GM12878 (cell line): Measurements from ENCODE around the gene TNFRSF8. TPM values are rescaled to one million over a fixed set of nuclear protein-coding genes. Genes with fewer than 3 reads are reported as not detected.
A peak's percentile ranks its signal among the peaks of the same experiment; 100 is the strongest.

Source experiments
- ATAC-seq: fragments of 200-7000 bp; cut with Tn5 transposase; 3 replicates; pipeline ENCODE4 v1.9.1; 2020; ENCODE audit warnings: mild to moderate bottlenecking, moderate library complexity
- BruUV-seq: library from RNA; stranded (reverse); fragments of 400-500 nt; replicated peaks from 2 replicates; lab custom pipeline; 2021; lab: Mats Ljungman, UMichigan
- CTCF ChIA-PET: fragments of 300-600 bp; sonication (Branson Sonifier 250); formaldehyde crosslinking; extraction: SDS; loops from one replicate; lab custom pipeline; 2021; ENCODE audit warnings: inconsistent platforms; lab: Yijun Ruan, JAX
- POLR2A ChIA-PET: fragments of 350-600 bp; formaldehyde crosslinking; extraction: SDS; loops from one replicate; lab custom pipeline; 2021; ENCODE audit warnings: inconsistent platforms; lab: Charles Lee
- RAD21 ChIA-PET: fragments of 300-600 bp; sonication (Branson Sonifier 250); formaldehyde crosslinking; loops from one replicate; lab custom pipeline; 2023; ENCODE audit warnings: antibody characterized with exemption; ENCODE audit not compliant: unreplicated experiment; lab: Charles Lee
- SMC1A ChIA-PET: fragments of 300-600 bp; sonication (Branson Sonifier 250); formaldehyde crosslinking; loops from one replicate; lab custom pipeline; 2023; ENCODE audit not compliant: unreplicated experiment, uncharacterized antibody; lab: Charles Lee
- DNase-seq: peaks from one replicate; pipeline ENCODE4 v3.0.0-alpha.2; 2011; ENCODE audit warnings: low read depth, low spot score
- FAIRE-seq: peaks from 3 replicates; lab custom pipeline; 2011; peaks lifted over from hg19 to GRCh38; lab: Jason Lieb, UNC
- H2AFZ ChIP-seq: 2 replicates; pipeline ENCODE4 v1.6.0; 2011; ENCODE audit warnings: low read depth, low read length, control low read depth; ENCODE audit not compliant: control insufficient read depth
- H3K27ac ChIP-seq: 2 replicates; pipeline ENCODE4 v1.5.1; 2011; ENCODE audit warnings: control low read depth; ENCODE audit not compliant: control insufficient read depth, insufficient read depth
- H3K27me3 ChIP-seq, 2 experiments: replicated peaks in 1 of 2; 2 replicates each; pipeline versions ENCODE4 v1.6.0 to v1.6.1; 2011; ENCODE audit warnings: low read length in 1 of 2; ENCODE audit not compliant: control insufficient read depth in 2 of 2, insufficient read depth in 2 of 2
- H3K36me3 ChIP-seq, 2 experiments: 2 replicates each; pipeline ENCODE4 v1.5.1; 2011; ENCODE audit warnings: low read length in 1 of 2; ENCODE audit not compliant: control insufficient read depth in 2 of 2, insufficient read depth in 2 of 2
- H3K4me1 ChIP-seq: 2 replicates; pipeline ENCODE4 v1.6.1; 2011; ENCODE audit warnings: mild to moderate bottlenecking, low read length, moderate library complexity, mixed read lengths; ENCODE audit not compliant: control insufficient read depth, insufficient read depth
- H3K4me2 ChIP-seq: 2 replicates; pipeline ENCODE4 v1.6.0; 2011; ENCODE audit warnings: control low read depth; ENCODE audit not compliant: control insufficient read depth, insufficient read depth
- H3K4me3 ChIP-seq: fragments of 200-600 bp; sonication (generic); 2 replicates; pipeline ENCODE4 v1.5.1; 2016
- H3K79me2 ChIP-seq: 2 replicates; pipeline ENCODE4 v1.6.0; 2011; ENCODE audit warnings: low read length; ENCODE audit not compliant: control insufficient read depth, insufficient read depth
- H3K9ac ChIP-seq: 2 replicates; pipeline ENCODE4 v1.8.0; 2011; ENCODE audit warnings: low read length, control low read depth, mixed read lengths; ENCODE audit not compliant: control insufficient read depth, insufficient read depth
- H3K9me3 ChIP-seq: replicated peaks from 3 replicates; pipeline ENCODE4 v1.5.1; 2011; ENCODE audit warnings: mild to moderate bottlenecking, low read length; ENCODE audit not compliant: control insufficient read depth, insufficient read depth
- H4K20me1 ChIP-seq: 2 replicates; pipeline ENCODE4 v1.6.0; 2011; ENCODE audit not compliant: control insufficient read depth, insufficient read depth
- BCL11A ChIP-seq: IDR thresholded peaks from 2 replicates; pipeline ENCODE4 v1.6.1; 2011; ENCODE audit warnings: low read depth, low read length
- CHD4 ChIP-seq: fragments of 200-600 bp; sonication (generic); IDR thresholded peaks from 2 replicates; pipeline ENCODE4 v1.6.1; 2016; ENCODE audit warnings: mild to moderate bottlenecking
- CREM ChIP-seq: IDR thresholded peaks from 2 replicates; pipeline ENCODE4 v1.6.1; 2014; ENCODE audit warnings: antibody characterized with exemption, low read depth
- E2F4 ChIP-seq: IDR thresholded peaks from 2 replicates; pipeline ENCODE4 v1.6.1; 2012; ENCODE audit warnings: low read depth, low read length, improper control_type of control experiment
- FOXM1 ChIP-seq: IDR thresholded peaks from 2 replicates; pipeline ENCODE4 v1.6.1; 2012; ENCODE audit warnings: low read depth, mild to moderate bottlenecking, inconsistent platforms, low read length, moderate library complexity
- GATAD2B ChIP-seq: fragments of 450-650 bp; conservative IDR thresholded peaks from 2 replicates; pipeline ENCODE4 v1.6.1; 2017; ENCODE audit warnings: low read depth, mild to moderate bottlenecking, moderate library complexity
- HDAC6 ChIP-seq: fragments of 200-600 bp; sonication (generic); IDR thresholded peaks from one replicate; pipeline ENCODE4 v1.8.0; 2017; ENCODE audit warnings: antibody characterized with exemption; ENCODE audit not compliant: unreplicated experiment
- JUNB ChIP-seq: IDR thresholded peaks from 2 replicates; pipeline ENCODE4 v1.6.1; 2016; ENCODE audit warnings: antibody characterized with exemption, mild to moderate bottlenecking
- MEF2A ChIP-seq: IDR thresholded peaks from 2 replicates; pipeline ENCODE4 v1.6.1; 2011; ENCODE audit warnings: low read depth, mild to moderate bottlenecking, low read length, moderate library complexity; ENCODE audit not compliant: insufficient read depth
- RFX5 ChIP-seq: IDR thresholded peaks from 2 replicates; pipeline ENCODE4 v1.6.1; 2011; ENCODE audit warnings: low read depth, low read length, improper control_type of control experiment
- TAF1 ChIP-seq: IDR thresholded peaks from 2 replicates; pipeline ENCODE4 v1.6.1; 2011; ENCODE audit warnings: mild to moderate bottlenecking, low read depth, low read length, borderline replicate concordance
- whole genome bisulfite sequencing: methylation state at CpG from one replicate; pipeline ENCODE4 v1.1.6; 2016; ENCODE audit warnings: low lambda C conversion rate; ENCODE audit not compliant: insufficient replicate concordance, insufficient coverage; ENCODE audit errors: missing lambda C conversion rate; 5-methylcytosine and 5-hydroxymethylcytosine counted together
- in situ Hi-C: fragments of 300-500 bp; cut with MboI; formaldehyde crosslinking; loops from 9 replicates; pipeline ENCODE4 v1.14.3; 2018; ENCODE audit warnings: mixed read lengths
- intact Hi-C: fragments of 100-400 bp; cut with micrococcal nuclease; formaldehyde crosslinking; loops from one replicate; pipeline ENCODE4 v1.14.2; 2022; ENCODE audit not compliant: unreplicated experiment
- polyA plus RNA-seq, 11 experiments: library from polyadenylated mRNA; depleted of rRNA in 4 of 11; unstranded in 6 of 11; stranded (reverse) in 5 of 11; fragments of >200 nt; fragmentation: Nextera tagmentation in 4 of 11; fragmentation: Illumina TruSeq in 1 of 11; extraction: Ambion mirVana in 4 of 11; extraction: Trizol in 1 of 11; gene quantifications; 1 replicate in 1 of 11; 2 replicates in 10 of 11; pipeline versions ENCODE4 v1.2.1 to v1.2.3, GENCODE V29; 2011 to 2016; ENCODE audit warnings: inconsistent platforms in 2 of 11, missing spikeins in 2 of 11, low read depth in 1 of 11
- total RNA-seq, 4 experiments: library from RNA; depleted of rRNA in 3 of 4; stranded (reverse); fragments of >200 nt in 3 of 4; fragmentation: Illumina TruSeq in 1 of 4; extraction: Trizol in 1 of 4; gene quantifications; 2 replicates each; pipeline versions ENCODE4 v1.2.1 to v1.2.3, GENCODE V29; 2013 to 2021
- TF ChIP-seq, protein P1 (sequence below): IDR thresholded peaks from 2 replicates; pipeline ENCODE4 v1.6.1; 2012; ENCODE audit warnings: mild to moderate bottlenecking, low read depth, low read length
- TF ChIP-seq, protein P2 (sequence below): fragments of 450-650 bp; IDR thresholded peaks from 2 replicates; pipeline ENCODE4 v1.6.1; 2017; ENCODE audit warnings: mild to moderate bottlenecking, moderate library complexity

TNFRSF8 gene
- total and polyA plus RNA-seq, 10 of the 15 experiments (the other 5 are each of a cell fraction or from before 2014, with no cell fraction given), result 9.8 to 114 (median 58.8) TPM

GRCh38 chr1:12053752-12054548 lies 9.2 kb upstream of the TNFRSF8 start:
- RAD21 ChIA-PET, result interaction anchor here (0.8 to 2.6 kb wide), 8 partner anchors 8 to 34 kb away, joined by 3 to 27 read pairs (median 8); partner anchors contain the start of gene TNFRSF8
- POLR2A ChIA-PET, result interaction anchor here (0.6 to 11.1 kb wide), 5 partner anchors 13 to 336 kb away, joined by 5 to 134 read pairs (median 16); partner anchors contain the start of gene MIIP
- in situ Hi-C loops (loop anchor here (25.0 kb wide), 1 partner anchor 1658 kb away; the partner anchor contains the start of gene PRDM2), intact Hi-C loops (loop anchor here (2.0 to 5.0 kb wide), 2 partner anchors 52 to 145 kb away; no protein-coding TSS in a partner anchor)
- BruUV-seq, result no TSS peak
- peak overlapping the region; percentile 49 for H3K4me2 ChIP-seq
- SMC1A ChIA-PET, result interaction anchor here (2.0 to 14.3 kb wide), 4 partner anchors 7 to 34 kb away, joined by 7 to 209 read pairs (median 42); partner anchors contain the start of gene TNFRSF8
- peaks cover 95% of the 10 kb centered on the region for H3K4me1 ChIP-seq
- 16% methylated on average over 13 of the region's 13 CpGs for WGBS
- H3K36me3 ChIP-seq, result no peaks in the 10 kb centered on the region
- no peaks in the 10 kb centered on the region for H4K20me1 ChIP-seq
- H3K9me3 ChIP-seq, result peaks cover 2% of the 10 kb centered on the region; the same call in 2 of the 3 replicates
- H3K4me3 ChIP-seq, result no peak overlapping the region
- ATAC-seq, result peak; percentile 49
- H3K27me3 ChIP-seq, result no peaks in the 10 kb centered on the region
- H3K9ac ChIP-seq, result peak overlapping the region; percentile 56; the same call in 1 of the 2 replicates
- peaks cover 14% of the 10 kb centered on the region for H3K79me2 ChIP-seq
- CTCF ChIA-PET, result interaction anchor here (0.9 to 2.8 kb wide), 5 partner anchors 8 to 71 kb away, joined by 3 to 22 read pairs (median 9); no protein-coding TSS in a partner anchor
- peak; percentile 68 for DNase-seq
- FAIRE-seq, result peak; percentile 68
- H3K27ac ChIP-seq, result peak overlapping the region; percentile 100
- no peak overlapping the region; the same call in 1 of the 2 replicates for H2AFZ ChIP-seq
- 0 out of 2 replicates have a peak, but pooled peaks have one; percentile 31 for TF ChIP-seq GATAD2B
- TF ChIP-seq, protein P1, sequence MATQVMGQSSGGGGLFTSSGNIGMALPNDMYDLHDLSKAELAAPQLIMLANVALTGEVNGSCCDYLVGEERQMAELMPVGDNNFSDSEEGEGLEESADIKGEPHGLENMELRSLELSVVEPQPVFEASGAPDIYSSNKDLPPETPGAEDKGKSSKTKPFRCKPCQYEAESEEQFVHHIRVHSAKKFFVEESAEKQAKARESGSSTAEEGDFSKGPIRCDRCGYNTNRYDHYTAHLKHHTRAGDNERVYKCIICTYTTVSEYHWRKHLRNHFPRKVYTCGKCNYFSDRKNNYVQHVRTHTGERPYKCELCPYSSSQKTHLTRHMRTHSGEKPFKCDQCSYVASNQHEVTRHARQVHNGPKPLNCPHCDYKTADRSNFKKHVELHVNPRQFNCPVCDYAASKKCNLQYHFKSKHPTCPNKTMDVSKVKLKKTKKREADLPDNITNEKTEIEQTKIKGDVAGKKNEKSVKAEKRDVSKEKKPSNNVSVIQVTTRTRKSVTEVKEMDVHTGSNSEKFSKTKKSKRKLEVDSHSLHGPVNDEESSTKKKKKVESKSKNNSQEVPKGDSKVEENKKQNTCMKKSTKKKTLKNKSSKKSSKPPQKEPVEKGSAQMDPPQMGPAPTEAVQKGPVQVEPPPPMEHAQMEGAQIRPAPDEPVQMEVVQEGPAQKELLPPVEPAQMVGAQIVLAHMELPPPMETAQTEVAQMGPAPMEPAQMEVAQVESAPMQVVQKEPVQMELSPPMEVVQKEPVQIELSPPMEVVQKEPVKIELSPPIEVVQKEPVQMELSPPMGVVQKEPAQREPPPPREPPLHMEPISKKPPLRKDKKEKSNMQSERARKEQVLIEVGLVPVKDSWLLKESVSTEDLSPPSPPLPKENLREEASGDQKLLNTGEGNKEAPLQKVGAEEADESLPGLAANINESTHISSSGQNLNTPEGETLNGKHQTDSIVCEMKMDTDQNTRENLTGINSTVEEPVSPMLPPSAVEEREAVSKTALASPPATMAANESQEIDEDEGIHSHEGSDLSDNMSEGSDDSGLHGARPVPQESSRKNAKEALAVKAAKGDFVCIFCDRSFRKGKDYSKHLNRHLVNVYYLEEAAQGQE, result no peak
- TF ChIP-seq TAF1, result 0 out of 2 replicates have a peak, but pooled peaks have one; percentile 26
- peak; percentile 39; the same call in 1 of the 2 replicates for TF ChIP-seq JUNB
- TF ChIP-seq E2F4, result no peak
- no peak for TF ChIP-seq RFX5
- no peak for TF ChIP-seq FOXM1
- no peak for TF ChIP-seq CHD4
- TF ChIP-seq BCL11A, result peak; percentile 15; the same call in 1 of the 2 replicates
- 0 out of 2 replicates have a peak, but pooled peaks have one; percentile 4 for TF ChIP-seq CREM
- TF ChIP-seq, protein P2, sequence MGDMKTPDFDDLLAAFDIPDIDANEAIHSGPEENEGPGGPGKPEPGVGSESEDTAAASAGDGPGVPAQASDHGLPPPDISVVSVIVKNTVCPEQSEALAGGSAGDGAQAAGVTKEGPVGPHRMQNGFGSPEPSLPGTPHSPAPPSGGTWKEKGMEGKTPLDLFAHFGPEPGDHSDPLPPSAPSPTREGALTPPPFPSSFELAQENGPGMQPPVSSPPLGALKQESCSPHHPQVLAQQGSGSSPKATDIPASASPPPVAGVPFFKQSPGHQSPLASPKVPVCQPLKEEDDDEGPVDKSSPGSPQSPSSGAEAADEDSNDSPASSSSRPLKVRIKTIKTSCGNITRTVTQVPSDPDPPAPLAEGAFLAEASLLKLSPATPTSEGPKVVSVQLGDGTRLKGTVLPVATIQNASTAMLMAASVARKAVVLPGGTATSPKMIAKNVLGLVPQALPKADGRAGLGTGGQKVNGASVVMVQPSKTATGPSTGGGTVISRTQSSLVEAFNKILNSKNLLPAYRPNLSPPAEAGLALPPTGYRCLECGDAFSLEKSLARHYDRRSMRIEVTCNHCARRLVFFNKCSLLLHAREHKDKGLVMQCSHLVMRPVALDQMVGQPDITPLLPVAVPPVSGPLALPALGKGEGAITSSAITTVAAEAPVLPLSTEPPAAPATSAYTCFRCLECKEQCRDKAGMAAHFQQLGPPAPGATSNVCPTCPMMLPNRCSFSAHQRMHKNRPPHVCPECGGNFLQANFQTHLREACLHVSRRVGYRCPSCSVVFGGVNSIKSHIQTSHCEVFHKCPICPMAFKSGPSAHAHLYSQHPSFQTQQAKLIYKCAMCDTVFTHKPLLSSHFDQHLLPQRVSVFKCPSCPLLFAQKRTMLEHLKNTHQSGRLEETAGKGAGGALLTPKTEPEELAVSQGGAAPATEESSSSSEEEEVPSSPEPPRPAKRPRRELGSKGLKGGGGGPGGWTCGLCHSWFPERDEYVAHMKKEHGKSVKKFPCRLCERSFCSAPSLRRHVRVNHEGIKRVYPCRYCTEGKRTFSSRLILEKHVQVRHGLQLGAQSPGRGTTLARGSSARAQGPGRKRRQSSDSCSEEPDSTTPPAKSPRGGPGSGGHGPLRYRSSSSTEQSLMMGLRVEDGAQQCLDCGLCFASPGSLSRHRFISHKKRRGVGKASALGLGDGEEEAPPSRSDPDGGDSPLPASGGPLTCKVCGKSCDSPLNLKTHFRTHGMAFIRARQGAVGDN, result peak; percentile 84
- TF ChIP-seq HDAC6, result no peak
- TF ChIP-seq MEF2A, result no peak
